GM18909 (cell line): Measurements from ENCODE around the gene CCDC187.
A peak's percentile ranks its signal among the peaks of the same experiment; 100 is the strongest.
"Not testable (repeated sequence)": the region's sequence is repeated elsewhere in the genome, so short reads cannot be mapped to it uniquely, and the experiment has no call there.

ENCODE experiments used
- ATAC-seq: cut with Tn5 transposase; IDR thresholded peaks from one replicate; pipeline ENCODE4 v1.9.1; 2021; ENCODE audit warnings: mild to moderate bottlenecking; ENCODE audit not compliant: unreplicated experiment, poor library complexity

CCDC187 gene

DNA sequence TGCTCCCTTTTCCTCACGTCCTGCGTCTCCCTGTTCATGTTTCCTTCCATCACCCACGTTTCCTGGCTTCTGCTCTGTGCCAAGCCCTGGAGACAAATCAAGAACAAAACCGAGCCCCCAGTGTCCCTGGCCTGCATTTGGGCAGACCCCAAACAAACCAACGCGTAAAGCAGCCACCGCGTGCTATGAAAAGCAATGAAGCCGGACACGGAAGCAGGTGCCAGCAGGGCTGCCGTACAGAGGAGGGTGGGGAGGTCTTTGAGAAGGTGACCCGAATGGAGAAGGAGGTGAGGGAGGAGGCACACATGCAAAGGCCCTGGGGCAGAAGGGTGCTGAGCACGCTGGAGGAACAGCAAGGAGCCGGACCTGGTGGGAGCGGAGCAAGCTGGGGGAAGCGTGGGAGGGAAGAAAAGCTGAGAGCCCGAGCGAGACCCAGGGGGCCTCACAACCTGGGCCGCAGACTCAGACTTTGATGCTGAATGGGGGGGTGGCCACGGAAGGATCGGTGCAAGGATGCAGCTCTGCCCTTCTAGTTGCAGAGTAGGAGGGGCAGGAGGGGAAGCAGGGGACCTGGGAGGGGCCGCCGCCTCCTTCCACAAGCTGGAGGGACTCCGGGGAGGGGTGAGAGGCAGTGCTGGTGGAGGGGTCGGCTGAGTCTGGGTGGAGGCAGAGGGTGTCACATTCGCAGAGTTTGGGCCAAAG is 56.9 kb downstream of the CCDC187 start:
- no peak for ATAC-seq

GRCh38 chr9:136245219-136246150 is 58.4 kb downstream of the CCDC187 start, which contains the start of gene QSOX2:
QSOX2 (minus strand) TSS chr9:136245812; CDS start chr9:136245803, 9 bp downstream.
- peak; percentile 56 for ATAC-seq

DNA sequence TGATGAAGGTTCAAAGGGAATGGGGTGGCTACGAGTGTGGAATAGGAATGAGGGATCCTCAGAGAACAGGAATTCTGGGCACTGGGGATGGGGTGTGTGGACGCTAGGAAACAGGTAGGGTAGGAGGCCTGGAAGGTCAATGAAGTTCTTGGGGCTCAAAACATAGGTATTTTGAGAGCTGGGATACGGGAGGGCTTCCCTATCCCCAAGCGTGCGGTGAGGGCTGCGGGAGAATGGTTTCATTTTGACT is 59.0 kb downstream of the CCDC187 start:
- ATAC-seq: no peak

DNA sequence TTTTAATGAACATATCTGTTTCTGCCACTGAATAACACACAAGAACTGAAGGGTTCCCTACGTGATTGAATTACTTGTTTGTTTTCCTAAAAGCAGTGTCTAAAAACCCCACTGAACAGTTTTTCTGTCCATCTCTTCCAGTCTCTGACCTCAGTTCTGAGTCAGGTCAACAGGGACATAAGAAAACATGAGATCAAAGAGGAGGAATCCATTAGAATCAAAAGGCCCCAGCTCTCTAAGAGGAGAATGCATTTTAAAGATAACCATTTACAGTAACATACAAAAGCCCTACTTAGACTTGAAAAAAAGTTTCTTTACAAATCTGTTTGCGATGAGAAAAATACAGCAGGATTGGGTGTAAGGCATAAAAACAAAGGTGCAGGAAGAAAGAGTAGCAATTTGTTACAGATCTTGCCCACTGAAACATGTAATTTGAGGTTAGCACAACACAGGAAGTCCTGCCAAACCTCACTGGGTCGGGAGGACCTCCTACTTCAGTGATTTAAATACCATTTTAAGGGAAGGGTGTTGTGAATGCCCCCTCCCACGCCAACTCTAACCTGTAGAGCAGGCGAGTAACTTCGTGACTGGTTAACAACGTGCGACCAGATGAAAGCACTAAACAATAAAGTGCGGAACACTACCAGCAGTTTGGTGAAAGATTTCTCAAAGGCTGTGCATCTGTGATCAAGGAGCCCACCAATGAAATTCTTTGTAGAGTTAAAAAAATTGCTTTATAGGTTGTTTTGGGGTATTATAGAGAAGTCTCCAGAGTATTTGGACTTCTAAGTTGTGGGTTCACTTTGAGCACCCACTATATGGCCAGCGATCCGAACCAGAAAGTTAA is 59.5 kb downstream of the CCDC187 start:
- no peak for ATAC-seq

GRCh38 chr9:136243631-136244030 is 60.3 kb downstream of the CCDC187 start:
- no peak for ATAC-seq

GRCh38 chr9:136242918-136243525 is 60.9 kb downstream of the CCDC187 start:
- ATAC-seq: no peak

- no peak for ATAC-seq
These were observed 61.6 kb downstream of the CCDC187 start for GRCh38 chr9:136242248-136242647.

- ATAC-seq: no peak
These were observed 62.4 kb downstream of the CCDC187 start for GRCh38 chr9:136241542-136241941.

DNA sequence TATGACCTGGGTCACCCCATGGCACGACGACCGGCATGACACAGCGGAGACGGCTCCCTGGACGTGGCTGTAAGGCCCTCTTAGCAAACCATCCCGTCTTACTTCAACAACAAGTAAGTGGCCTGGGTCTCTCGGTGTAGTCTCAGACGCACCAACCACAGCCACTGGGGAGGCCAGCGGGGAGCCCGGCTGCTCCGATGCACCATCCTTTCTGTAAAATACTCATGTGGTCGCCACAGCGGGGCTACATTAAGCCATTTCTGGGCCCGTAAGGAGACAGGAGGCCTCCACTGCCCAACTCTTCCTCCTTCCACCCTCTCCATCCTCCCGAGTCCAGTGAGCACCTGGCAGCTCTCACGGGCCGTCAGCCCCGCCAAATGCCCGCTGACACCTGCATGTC is 63.0 kb downstream of the CCDC187 start:
- ATAC-seq: no peak

DNA sequence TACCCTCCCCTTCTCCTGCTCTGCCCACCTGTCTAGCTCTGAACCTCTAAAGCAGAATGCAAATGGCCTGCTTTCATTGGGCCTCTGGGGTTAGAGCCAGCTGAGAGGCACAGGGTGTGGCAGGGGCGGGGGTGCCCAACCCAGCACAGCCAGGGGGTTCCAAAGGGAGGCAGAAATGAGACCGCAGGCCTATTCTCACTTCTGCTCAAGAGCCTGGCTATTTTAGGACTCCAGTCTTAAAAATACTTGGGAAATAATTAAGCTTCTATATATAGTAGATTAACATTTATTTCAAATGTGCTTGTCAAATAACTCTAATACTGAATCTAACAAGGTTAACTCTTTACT is 63.9 kb downstream of the CCDC187 start:
- ATAC-seq: peak; percentile 31

GRCh38 chr9:136239135-136239982 is 64.5 kb downstream of the CCDC187 start:
- no peak for ATAC-seq

DNA sequence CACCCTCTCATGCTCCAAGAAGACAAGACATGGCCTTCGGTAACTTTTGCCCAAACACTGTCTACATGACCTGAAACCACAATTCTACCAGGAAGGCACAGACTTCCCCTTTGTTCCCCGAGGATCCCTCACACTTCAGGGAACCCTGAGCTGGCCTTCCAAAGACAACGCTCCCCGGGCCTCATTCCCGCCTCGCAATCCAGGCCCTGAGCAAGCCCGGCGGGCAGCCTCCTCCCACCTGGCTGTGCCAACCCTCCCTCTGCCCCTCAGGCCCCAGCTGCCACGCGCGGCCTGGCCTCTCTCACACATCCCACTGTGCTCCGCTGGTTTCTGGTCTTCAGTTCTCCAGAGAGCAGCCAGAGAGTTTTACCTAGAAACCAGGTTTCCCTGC is 65.6 kb downstream of the CCDC187 start:
- ATAC-seq: no peak

- no peak for ATAC-seq
These were observed 66.2 kb downstream of the CCDC187 start for GRCh38 chr9:136237486-136238341.

DNA sequence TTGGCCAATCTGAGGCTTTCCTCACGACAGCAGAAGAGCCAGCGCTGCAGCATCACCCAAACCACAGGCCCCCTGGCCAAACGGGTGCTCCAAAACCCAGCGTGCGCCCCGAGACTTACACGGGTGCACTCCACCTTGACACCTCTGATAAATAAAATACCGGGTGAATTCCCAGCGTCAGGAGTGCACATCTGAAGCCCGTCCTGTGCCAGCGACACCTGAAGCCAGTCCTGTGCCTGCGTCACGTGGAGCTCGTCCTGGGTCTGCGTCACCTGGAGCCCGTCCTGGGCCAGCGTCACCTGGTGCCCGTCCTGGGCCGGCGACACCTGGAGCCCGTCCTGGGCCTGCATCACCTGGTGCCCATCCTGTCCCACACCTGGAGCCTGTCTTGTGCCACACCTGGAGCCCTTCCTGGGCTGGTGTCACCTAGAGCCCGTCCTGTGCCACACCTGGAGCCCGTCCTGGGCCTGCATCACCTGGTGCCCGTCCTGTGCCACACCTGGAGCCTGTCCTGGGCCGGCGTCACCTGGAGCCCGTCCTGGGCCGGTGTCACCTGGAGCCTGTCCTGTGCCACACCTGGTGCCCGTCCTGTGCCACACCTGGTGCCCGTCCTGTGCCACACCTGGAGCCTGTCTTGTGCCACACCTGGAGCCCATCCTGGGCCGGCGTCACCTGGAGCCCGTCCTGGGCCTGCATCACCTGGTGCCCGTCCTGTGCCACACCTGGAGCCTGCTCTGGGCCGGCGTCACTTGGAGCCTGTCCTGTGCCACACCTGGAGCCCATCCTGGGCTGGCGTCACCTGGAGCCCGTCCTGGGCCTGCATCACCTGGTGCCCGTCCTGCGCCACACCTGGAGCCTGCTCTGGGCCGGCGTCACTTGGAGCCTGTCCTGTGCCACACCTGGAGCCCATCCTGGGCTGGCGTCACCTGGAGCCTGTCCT is 67.2 kb downstream of the CCDC187 start:
- ATAC-seq: not testable (repeated sequence)

- no peak for ATAC-seq
These were observed 68.0 kb downstream of the CCDC187 start for GRCh38 chr9:136235709-136236455.

DNA sequence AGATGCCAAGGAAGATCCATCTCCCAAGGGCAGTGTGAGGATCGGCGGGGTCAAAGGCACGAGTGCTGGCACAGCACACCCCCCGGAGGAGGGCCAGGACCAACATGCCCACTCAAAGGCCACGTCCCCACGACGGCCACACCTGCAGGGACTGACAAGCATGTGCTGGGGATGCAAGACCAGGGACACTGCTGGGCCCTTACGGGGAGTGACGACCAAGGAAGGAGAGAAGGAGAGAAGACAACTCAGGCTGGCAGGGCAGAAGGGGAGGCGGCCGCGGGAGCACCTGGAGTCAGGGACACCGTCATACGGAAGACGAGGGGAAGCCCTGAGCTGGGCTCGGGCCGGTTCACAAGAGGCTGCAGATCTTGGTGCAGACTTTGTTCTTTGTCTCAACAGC is 68.7 kb downstream of the CCDC187 start:
- no peak for ATAC-seq

GRCh38 chr9:136234597-136234996 is 69.3 kb downstream of the CCDC187 start:
- no peak for ATAC-seq
